GM18519 (cell line): ENCODE measurements around the gene WFS1.

Experiments
- ATAC-seq: cut with Tn5 transposase; IDR thresholded peaks from one replicate; pipeline ENCODE4 v1.9.1; 2021; ENCODE audit warnings: mild to moderate bottlenecking, moderate library complexity; ENCODE audit not compliant: unreplicated experiment, low FRiP score

WFS1 gene

DNA sequence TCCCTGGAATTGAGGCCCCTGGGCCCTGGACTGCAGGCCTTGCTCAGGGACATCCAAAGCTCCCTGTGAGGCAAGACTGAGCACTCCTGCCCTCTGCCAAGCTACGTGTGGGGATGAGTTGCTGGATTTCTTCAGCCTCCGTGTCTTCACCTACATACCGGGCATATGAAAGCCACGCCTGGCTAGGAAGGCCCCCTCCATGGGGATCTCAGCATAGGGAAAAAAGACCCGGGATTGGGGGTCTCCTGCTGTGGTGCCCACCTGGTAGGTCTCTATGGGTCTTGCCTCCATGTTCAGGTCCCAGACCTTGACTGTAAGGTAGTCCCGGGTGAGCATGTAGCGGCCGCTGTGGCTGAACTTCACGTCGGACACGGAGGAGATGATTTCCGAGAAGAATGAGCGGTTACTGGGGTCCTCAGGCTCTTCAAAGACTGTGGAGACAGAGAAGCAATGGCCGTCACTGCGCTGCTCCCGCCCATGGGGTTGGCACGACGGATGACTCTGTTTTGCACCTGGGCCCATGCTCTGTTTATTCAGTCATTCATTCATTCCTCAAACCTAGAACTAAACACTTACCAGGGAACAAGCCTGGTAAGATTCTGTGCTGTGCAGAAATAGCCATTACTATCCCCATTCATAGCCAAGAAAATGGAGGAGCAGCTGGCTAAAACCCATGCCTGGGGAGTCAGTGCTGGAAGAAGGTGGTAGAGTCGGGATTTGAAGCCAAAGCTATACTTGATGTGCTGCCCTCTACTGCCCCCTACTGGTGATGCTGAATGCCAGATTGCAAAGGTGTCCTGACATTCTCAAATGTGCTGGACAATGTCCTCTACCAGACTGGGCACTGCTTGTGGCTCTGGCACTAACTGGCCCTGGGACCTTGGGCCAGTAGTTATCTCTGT, 63.9 kb downstream of the WFS1 start:
- no peak for ATAC-seq

DNA sequence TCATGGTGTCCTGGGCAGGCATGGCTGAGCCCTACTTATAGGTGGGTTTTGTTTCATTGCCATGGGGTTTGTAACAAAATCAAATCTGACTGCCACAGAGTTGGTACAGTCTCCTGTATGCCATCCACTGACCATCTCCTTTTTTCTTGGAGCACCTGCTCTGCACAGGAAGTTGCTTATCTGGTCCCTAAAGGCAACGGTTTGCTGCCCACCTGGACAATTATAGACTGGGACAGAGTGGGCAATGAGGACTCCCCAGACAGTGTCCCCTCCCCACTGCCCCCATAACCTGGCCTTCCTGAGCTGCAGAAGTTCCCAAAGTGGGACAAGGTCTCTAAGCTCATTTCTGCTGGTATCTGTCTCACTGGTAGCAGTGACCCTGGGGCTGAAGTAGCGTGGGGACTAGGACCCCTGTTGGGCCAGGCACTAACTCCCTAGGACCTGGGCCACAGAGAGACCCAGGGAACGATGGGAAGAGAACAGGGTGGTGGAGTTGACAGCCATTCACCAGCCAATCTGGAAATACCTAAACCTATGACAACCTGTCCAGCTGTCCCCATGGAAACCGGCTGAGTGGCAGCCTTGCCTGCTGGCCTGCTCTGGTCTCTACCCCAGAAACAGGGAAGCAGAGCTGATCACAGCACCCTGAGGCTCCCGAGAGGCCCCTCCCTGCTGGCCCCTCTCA, 64.7 kb downstream of the WFS1 start:
- ATAC-seq = no peak

- no peak for ATAC-seq
Measured at GRCh38 chr4:6335040-6335590, 65.5 kb downstream of the WFS1 start.

GRCh38 chr4:6336166-6336565, 66.5 kb downstream of the WFS1 start:
- ATAC-seq = no peak

DNA sequence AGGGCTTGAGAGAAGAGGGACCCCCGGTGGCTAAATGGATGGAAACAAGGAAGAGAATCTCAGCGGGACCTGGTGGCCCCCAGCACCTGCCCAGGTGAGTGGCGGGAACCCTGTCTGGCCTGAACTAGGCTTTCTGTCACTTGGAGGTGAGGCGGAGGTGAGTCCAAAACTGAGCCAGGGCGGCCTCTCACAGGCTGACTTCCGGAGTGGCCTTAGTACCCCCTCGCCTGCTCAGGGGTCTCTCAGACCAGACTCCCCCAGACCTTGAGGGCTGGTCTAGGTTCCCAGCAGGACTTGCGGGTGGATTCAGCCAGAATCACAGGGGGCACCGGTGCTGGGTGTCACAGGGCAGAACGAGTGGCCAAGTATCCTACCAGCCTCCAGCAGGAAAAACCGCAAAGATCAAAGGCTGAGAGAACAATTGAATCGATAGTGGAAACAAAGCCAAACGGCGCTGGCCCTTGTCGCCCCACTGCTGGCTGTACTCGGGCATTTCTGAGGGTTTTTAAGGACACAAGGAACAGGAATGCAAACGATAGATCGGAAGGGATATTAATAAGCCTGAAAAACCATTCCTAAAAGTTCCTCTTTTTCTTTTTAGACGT, 67.8 kb downstream of the WFS1 start:
- ATAC-seq = no peak

DNA sequence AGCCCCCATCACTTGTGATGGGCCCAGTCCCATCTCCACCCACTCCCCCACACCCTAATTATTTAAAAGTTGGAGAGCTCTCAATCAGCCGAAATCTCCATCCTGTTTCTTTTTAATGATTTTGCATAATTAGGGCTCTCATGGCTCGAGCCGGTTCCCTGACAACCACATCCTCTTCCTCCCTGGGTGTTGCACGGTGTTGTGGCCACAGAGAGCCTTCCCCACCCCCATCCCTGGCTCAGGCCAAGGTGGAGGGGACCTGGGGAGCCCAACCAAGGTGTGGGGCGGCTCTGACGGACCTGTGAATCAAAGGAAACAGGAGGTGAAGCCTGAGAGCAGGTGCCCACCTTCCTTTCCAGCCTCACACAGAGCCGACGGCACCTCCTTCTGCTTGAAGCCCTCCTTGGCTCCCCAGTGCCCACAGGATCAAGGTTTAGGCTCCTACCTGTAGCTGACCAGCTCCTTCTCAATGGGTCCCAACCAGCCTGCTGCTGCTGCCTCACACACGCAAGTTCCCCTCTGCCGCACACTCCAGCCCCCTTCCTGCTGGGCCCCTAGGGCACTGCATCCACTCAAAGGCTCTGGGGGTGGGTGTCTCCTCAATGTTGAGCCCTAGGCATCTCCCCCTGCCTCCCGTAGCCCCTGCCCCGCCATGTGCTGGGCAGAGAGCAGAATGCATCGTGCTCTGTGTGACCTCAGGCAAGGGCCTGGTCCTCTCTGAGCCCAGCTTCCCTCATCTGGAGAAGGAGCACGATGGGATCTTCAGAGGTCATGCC, 68.7 kb downstream of the WFS1 start:
- ATAC-seq = no peak

GRCh38 chr4:6338951-6339817, 69.5 kb downstream of the WFS1 start:
- no peak for ATAC-seq

DNA sequence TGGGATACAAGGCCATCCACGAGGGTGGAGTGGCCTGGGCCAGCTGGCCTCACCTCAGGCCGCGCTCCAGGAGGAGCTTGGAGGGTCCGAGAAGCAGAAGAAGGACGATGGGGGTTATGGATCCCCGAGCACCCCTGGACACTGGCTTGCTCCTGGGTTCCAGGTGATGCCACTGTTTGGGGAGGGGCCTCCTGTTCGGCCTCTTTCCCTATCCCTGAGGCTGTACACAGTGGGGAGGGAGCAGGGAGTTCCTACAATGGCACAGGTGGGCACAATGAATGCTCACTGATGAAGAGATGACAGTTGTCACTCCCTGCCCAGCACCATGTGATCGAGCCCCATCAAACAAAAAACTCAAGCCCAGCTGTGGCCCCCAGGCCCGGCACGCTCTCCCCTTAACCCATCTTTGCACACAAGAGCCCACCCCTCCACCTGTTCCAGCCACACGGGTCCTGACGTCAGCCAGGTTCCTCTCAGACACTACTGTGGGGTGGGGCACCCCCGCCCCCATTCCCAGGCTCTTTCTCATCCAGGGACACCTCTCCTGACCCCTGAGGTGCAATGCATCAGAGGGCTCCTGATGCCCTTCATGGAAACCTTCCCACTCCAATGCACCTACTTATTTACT, 70.3 kb downstream of the WFS1 start:
- ATAC-seq = no peak

GRCh38 chr4:6340446-6341015, 70.9 kb downstream of the WFS1 start:
- ATAC-seq = no peak

DNA sequence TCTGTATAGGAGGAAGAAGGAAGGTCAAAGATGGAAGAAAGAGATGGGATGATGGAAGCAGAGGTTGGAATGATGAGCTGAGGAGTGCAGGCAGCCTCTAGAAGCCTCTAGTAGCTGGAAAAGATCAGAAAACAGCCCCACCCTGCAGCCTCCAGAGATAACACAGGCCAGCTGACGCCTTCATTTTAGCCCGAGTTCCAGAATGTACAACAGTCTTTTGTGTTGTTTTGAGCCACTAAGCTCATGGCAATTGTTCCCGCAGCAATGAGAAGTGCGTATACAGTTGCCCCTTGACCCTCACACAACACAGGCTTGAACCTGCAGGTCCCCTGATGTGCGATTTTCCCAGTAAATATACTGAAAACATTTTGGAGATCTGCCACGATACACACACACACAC, 72.0 kb downstream of the WFS1 start:
- no peak for ATAC-seq

GRCh38 chr4:6342530-6343293, 73.1 kb downstream of the WFS1 start:
- ATAC-seq = no peak

- ATAC-seq = no peak
Measured at GRCh38 chr4:6343939-6344408, 74.3 kb downstream of the WFS1 start.

GRCh38 chr4:6345096-6345830, 75.6 kb downstream of the WFS1 start:
- ATAC-seq = no peak

- no peak for ATAC-seq
Measured at GRCh38 chr4:6345866-6346265, 76.2 kb downstream of the WFS1 start.

GRCh38 chr4:6346373-6347110, 76.9 kb downstream of the WFS1 start:
- no peak for ATAC-seq

DNA sequence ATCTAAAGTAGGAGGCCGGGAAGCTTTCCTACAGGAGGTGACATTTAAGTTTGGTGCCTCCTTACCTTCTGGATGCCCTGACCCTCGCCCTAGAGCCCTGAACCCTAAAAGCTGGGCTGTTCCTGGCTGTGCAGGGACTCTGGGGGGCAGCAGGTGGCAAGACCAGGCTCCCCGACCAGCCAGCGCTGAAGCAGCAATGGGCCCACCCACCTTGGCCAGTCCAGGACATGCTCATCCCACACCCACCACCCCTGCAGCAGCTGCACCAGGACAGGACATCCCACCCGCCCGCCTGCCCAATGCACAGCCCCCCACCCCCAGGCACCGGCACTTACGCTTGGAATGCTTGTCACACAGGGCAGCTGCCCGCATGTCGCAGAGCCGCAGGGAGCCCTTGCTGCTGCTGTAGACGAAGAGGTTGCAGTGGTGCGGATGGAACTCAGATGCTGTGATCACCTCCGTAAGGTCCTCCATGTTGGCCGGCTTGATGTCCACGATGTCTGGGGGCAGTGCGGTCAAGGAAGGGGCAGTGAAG, 77.9 kb downstream of the WFS1 start:
- no peak for ATAC-seq
